Stomach (tissue), 9 donors: ENCODE measurements around the gene TBC1D30. TPM values are rescaled to one million over a fixed set of nuclear protein-coding genes. Genes with fewer than 3 reads are reported as not detected.
"Not testable (repeated sequence)": the region's sequence is repeated elsewhere in the genome, so short reads cannot be mapped to it uniquely, and the experiment has no call there.

Source experiments
- DNase-seq, 2 donors: peaks; one replicate each; pipeline versions ENCODE4 v3.0.0 to v3.0.0-alpha.2; 2013 to 2019
- H3K27ac ChIP-seq, 5 donors: fragments of 200-600 bp in 4 of 5; sonication (generic) in 4 of 5; one replicate each; pipeline ENCODE4 v1.5.1; 2013 to 2019; ENCODE audit warnings: mild to moderate bottlenecking in 1 of 5, moderate library complexity in 1 of 5
- H3K27me3 ChIP-seq, 3 donors: fragments of 200-600 bp; sonication (generic); one replicate each; pipeline ENCODE4 v1.5.1; 2017 to 2019; ENCODE audit warnings: mixed run types in 1 of 3
- H3K36me3 ChIP-seq, 4 donors: fragments of 200-600 bp; sonication (generic); 1 replicate in 3 of 4; 2 replicates in 1 of 4; pipeline ENCODE4 v1.5.1; 2016 to 2019
- H3K4me1 ChIP-seq, 4 donors: fragments of 200-600 bp; sonication (generic); one replicate each; pipeline ENCODE4 v1.5.1; 2016 to 2019
- H3K4me3 ChIP-seq, 4 donors: fragments of 200-600 bp; sonication (generic) in 3 of 4; one replicate each; pipeline ENCODE4 v1.5.1; 2016 to 2019; ENCODE audit warnings: mild to moderate bottlenecking in 1 of 4
- H3K9me3 ChIP-seq, 4 donors: fragments of 200-600 bp; sonication (generic); one replicate each; pipeline ENCODE4 v1.5.1; 2016 to 2019
- CTCF ChIP-seq, 7 experiments: fragments of 450-650 bp in 4 of 7; fragments of 200-600 bp in 3 of 7; sonication (generic) in 3 of 7; IDR thresholded peaks; one replicate each; pipeline ENCODE4 v1.5.1; 2016 to 2019; ENCODE audit warnings: antibody characterized with exemption in 7 of 7, control low read depth in 2 of 7, mild to moderate bottlenecking in 1 of 7
- EP300 ChIP-seq: sonication (generic); formaldehyde crosslinking; IDR thresholded peaks from one replicate; pipeline ENCODE4 v1.6.1; 2017; ENCODE audit warnings: antibody characterized with exemption
- POLR2A ChIP-seq, 4 donors: fragments of 450-650 bp; IDR thresholded peaks; one replicate each; pipeline ENCODE4 v1.6.1; 2016; ENCODE audit warnings: antibody characterized with exemption in 4 of 4, control low read depth in 2 of 4, mild to moderate bottlenecking in 1 of 4, moderate library complexity in 1 of 4
- POLR2AphosphoS5 ChIP-seq, 3 donors: sonication (generic); formaldehyde crosslinking; IDR thresholded peaks; one replicate each; pipeline ENCODE4 v1.6.1; 2016; ENCODE audit warnings: antibody characterized with exemption in 3 of 3
- WGBS, 5 donors: extraction: QIAGEN DNeasy Blood & Tissue Kit in 3 of 5; methylation state at CpG; one replicate each; pipeline versions ENCODE4 v1.1.5 to v1.1.7; 2013 to 2018; 5-methylcytosine and 5-hydroxymethylcytosine counted together
- intact Hi-C: fragments of 100-400 bp; cut with DNase I; formaldehyde crosslinking; loops from one replicate; pipeline ENCODE4 v1.15.1; 2023; ENCODE audit warnings: low total_unique reads
- polyA plus RNA-seq, 3 donors: library from polyadenylated mRNA; stranded (reverse); fragments of 200-250 nt; gene quantifications; one replicate each; pipeline ENCODE4 v1.2.3, GENCODE V29; 2013
- total RNA-seq, 5 donors: library from RNA; depleted of rRNA; stranded (reverse); fragments of >200 nt; gene quantifications; one replicate each; pipeline versions ENCODE4 v1.1.0 to v1.2.3, GENCODE V29; 2014 to 2016
- donor health status: healthy with polysubstance abuse.
- donor health status: Bipolar disorder and iron deficiency.
- donor health status: healthy.

TBC1D30 gene
- total and polyA plus RNA-seq, 8 donors: 1.8 to 41.1 (median 8.9) TPM

- H3K27ac ChIP-seq: no peak overlapping the region
These were observed 16.7 kb downstream of the TBC1D30 start for GRCh38 chr12:64840949-64841717.

DNA sequence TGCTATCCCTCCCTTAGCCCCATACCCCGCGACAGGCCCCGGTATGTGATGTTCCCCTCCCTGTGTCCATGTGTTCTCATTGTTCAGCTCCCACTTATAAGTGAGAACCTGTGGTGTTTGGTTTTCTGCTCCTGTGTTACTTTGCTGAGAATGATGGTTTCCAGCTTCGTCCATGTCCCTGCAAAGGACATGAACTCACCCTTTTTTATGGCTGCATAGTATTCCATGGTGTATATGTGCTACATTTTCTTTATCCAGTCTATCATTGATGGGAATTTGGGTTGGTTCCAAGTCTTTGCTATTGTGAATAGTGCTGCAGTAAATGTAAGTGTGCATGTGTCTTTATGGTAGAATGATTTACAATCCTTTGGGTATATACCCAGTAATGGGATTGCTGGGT lies 24.0 kb downstream of the TBC1D30 start:
- H3K27me3 ChIP-seq, intact Hi-C loops, H3K4me3 ChIP-seq, H3K36me3 ChIP-seq, H3K9me3 ChIP-seq, H3K27ac ChIP-seq, DNase-seq: not testable (repeated sequence)
- peaks cover 0 to 12% (median 4%) of the 10 kb centered on the region in 4 donors for H3K4me1 ChIP-seq
- 91 to 98% (median 96%) methylated on average over 4 of the region's 4 CpGs for WGBS, 5 donors

More at GRCh38 chr12:64840949-64841717, 16.7 kb downstream of the TBC1D30 start:
- Histone ChIP-seq H3K4me3 (no peak overlapping the region), H3K36me3 (peaks cover 0 to 41% (median 17%) of the 10 kb centered on the region in 4 donors), H3K27me3 (no peaks in the 10 kb centered on the region), H3K9me3 (no peaks in the 10 kb centered on the region), H3K4me1 (no peaks in the 10 kb centered on the region)
- TF ChIP-seq POLR2A (IDR thresholded peaks at IDR 0.05): no peak
- no peak for TF ChIP-seq EP300
- no peak for TF ChIP-seq CTCF (IDR thresholded peaks at IDR 0.05)
- TF ChIP-seq POLR2AphosphoS5 (IDR thresholded peaks at IDR 0.05): no peak
- intact Hi-C loops: no loop called here
- 88 to 92% (median 91%) methylated on average over 5 of the region's 5 CpGs for WGBS, 5 donors
- DNase-seq: no peak

DNA sequence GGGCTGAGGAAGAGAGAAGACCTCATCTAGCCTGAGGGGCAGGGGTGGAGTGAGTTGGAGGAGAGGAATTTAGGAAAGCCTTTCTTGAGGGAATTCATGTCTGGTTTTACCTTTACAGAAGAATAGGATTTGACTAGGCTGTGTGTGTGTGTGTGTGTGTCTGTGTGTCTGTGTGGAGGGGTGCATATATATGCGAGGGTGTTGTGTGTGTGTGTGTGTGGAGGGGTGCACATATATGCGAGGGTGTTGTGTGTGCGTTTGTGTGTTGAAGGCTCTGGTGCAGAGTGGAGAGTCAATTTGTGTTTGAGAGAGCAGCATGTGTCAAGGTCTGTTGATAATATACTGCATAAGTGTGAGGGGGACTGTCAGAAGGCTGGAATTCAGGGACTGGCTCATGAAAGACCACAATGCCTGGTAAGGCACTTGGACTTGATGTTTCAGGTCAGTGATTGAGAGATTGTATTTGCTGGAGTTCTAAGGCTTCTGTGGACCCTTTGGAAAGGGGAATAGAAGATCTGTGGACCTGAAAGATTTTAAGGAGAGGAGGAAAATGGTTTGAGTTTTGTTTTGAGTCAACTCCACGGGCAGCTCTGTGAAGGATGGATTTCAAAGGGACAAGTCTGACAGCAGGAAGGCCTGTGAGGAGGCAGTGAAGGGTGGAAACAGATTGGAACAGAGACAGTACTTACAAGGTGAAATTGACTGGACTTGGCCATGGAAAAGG lies 34.6 kb downstream of the TBC1D30 start:
- no peak for TF ChIP-seq POLR2AphosphoS5 (IDR thresholded peaks at IDR 0.05)
- no peak for TF ChIP-seq POLR2A (IDR thresholded peaks at IDR 0.05)
- TF ChIP-seq CTCF (IDR thresholded peaks at IDR 0.05): no peak
- no peak for TF ChIP-seq EP300
- intact Hi-C loops: no loop called here
- H3K4me3 ChIP-seq: no peak overlapping the region
- peaks cover 0 to 4% (median 0%) of the 10 kb centered on the region in 4 donors for H3K4me1 ChIP-seq
- H3K36me3 ChIP-seq: no peaks in the 10 kb centered on the region
- no peaks in the 10 kb centered on the region for H3K9me3 ChIP-seq
- no peak overlapping the region for H3K27ac ChIP-seq
- WGBS, 5 donors: 65 to 81% (median 71%) methylated on average over 4 of the region's 4 CpGs
- no peaks in the 10 kb centered on the region for H3K27me3 ChIP-seq
- no peak for DNase-seq

GRCh38 chr12:64860446-64860998 lies 36.1 kb downstream of the TBC1D30 start:
- intact Hi-C loops: no loop called here
- no peak overlapping the region for H3K4me3 ChIP-seq
- no peak for DNase-seq
- TF ChIP-seq CTCF (IDR thresholded peaks at IDR 0.05) (no peak), POLR2AphosphoS5 (IDR thresholded peaks at IDR 0.05) (no peak), POLR2A (IDR thresholded peaks at IDR 0.05) (no peak), EP300 (no peak)
- 87 to 96% (median 94%) methylated on average over 4 of the region's 4 CpGs for WGBS, 5 donors
- no peak overlapping the region for H3K27ac ChIP-seq
- H3K36me3 ChIP-seq: no peaks in the 10 kb centered on the region
- no peaks in the 10 kb centered on the region for H3K9me3 ChIP-seq
- H3K4me1 ChIP-seq: peaks cover 0 to 4% (median 0%) of the 10 kb centered on the region in 4 donors
- no peaks in the 10 kb centered on the region for H3K27me3 ChIP-seq
